Measurements from ENCODE around the gene B3GALNT1. TPM values are rescaled to one million over a fixed set of nuclear protein-coding genes. Genes with fewer than 3 reads are reported as not detected.

B3GALNT1 gene
- total RNA-seq, 1 donor from 2014 or later, result 56.1 TPM

DNA sequence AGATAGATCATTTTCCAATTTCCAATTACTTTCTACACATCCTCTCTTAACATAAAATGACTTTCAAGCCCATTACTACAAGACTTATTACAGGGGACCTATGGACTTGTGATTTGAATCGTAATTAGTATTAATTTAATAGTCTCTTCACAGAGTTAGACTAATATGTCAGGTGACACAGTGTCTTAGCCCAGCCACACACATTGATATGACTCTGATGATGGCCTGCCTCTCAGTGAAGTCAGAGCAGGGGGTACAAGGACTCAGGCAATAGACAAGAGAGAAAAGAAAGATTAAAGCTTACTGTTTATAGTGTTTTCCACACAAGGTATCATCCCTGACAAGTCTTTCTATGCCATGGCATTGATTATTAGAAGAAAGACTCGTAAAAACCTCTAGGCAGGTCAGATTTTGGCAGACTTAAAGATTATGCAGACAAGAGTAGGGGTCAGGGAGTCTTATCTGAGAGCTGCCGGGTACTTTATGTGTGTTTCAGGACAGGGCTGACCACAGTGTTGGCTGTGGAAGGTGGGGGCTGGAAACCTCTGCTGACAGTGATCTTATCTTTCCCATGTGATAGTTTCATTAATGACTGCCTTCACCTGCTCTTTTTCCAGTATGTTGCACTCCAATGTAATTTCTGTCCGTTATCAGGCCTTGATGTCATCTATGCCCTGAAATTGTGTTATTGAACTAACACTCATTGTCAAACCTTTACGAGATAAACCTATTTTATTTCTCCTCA lies 50.1 kb downstream of the B3GALNT1 start:
- intact Hi-C loops (cut with micrococcal nuclease), result no loop called here
- no peaks in the 10 kb centered on the region for H3K27me3 ChIP-seq (ENCODE audit: low read depth)
- no peak for DNase-seq

DNA sequence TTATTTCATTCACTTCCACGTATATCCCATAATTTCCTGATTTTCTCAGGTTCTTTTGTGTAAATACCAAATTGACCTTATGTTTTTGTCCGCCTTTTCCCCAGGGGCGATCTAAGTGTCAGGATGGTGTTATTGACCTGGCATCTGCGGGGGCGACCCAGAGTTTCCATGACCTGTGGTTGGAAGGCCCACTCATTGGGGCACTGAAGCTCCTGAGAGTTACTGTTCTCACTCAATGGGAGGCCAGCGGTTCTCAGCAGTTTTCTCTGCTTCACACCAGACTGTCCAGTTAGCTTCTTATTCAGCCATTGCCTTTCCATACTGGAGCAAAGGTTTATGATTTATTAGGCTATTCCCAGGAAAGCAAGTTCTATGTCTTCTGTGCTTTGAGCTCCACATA lies 53.3 kb downstream of the B3GALNT1 start:
- H3K9me3 ChIP-seq (replicated peaks), result no peaks in the 10 kb centered on the region
- no peak for DNase-seq
- no peak overlapping the region for H3K27ac ChIP-seq (replicated peaks)
- H3K27me3 ChIP-seq (ENCODE audit: low read depth), result no peaks in the 10 kb centered on the region
- no peaks in the 10 kb centered on the region for H3K4me1 ChIP-seq
- intact Hi-C loops (cut with micrococcal nuclease), result no loop called here
- H3K4me3 ChIP-seq, result no peak overlapping the region
- no peaks in the 10 kb centered on the region for H3K36me3 ChIP-seq
- TF ChIP-seq, protein P1, sequence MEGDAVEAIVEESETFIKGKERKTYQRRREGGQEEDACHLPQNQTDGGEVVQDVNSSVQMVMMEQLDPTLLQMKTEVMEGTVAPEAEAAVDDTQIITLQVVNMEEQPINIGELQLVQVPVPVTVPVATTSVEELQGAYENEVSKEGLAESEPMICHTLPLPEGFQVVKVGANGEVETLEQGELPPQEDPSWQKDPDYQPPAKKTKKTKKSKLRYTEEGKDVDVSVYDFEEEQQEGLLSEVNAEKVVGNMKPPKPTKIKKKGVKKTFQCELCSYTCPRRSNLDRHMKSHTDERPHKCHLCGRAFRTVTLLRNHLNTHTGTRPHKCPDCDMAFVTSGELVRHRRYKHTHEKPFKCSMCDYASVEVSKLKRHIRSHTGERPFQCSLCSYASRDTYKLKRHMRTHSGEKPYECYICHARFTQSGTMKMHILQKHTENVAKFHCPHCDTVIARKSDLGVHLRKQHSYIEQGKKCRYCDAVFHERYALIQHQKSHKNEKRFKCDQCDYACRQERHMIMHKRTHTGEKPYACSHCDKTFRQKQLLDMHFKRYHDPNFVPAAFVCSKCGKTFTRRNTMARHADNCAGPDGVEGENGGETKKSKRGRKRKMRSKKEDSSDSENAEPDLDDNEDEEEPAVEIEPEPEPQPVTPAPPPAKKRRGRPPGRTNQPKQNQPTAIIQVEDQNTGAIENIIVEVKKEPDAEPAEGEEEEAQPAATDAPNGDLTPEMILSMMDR (IDR thresholded peaks at IDR 0.05; ENCODE audit: borderline replicate concordance), result no peak

More for the DNA sequence above, 50.1 kb downstream of the B3GALNT1 start:
- Histone ChIP-seq H3K36me3 (no peaks in the 10 kb centered on the region), H3K4me1 (no peaks in the 10 kb centered on the region), H3K27ac (replicated peaks) (no peak overlapping the region), H3K9me3 (replicated peaks) (no peaks in the 10 kb centered on the region), H3K4me3 (no peak overlapping the region)
- TF ChIP-seq, protein P1 (IDR thresholded peaks at IDR 0.05; ENCODE audit: borderline replicate concordance), result no peak

DNA sequence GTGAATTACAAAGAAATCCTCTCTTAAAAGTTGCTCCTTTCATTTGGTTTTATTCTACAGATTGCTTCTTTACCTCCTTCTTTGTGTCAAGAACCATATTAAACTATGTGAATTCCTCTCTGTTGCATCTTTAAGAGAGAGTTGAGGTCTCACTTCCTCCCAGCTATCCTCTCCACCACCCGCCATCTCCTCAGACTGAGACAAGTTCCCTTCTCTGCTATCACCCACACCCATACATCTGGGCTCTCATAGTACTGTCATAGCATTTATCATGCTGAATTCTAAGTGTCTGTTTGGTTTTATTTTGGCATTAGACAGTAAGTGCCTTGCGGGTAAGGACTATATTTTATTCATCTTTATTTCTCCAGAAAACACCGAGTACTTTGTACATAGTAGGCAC lies 54.2 kb downstream of the B3GALNT1 start:
- TF ChIP-seq, protein P1 (IDR thresholded peaks at IDR 0.05; ENCODE audit: borderline replicate concordance), result no peak
- DNase-seq, result no peak
- Histone ChIP-seq H3K9me3 (replicated peaks) (no peaks in the 10 kb centered on the region), H3K27me3 (ENCODE audit: low read depth) (no peaks in the 10 kb centered on the region), H3K4me1 (no peaks in the 10 kb centered on the region), H3K27ac (replicated peaks) (no peak overlapping the region), H3K4me3 (no peak overlapping the region), H3K36me3 (no peaks in the 10 kb centered on the region)
- intact Hi-C loops (cut with micrococcal nuclease), result no loop called here

DNA sequence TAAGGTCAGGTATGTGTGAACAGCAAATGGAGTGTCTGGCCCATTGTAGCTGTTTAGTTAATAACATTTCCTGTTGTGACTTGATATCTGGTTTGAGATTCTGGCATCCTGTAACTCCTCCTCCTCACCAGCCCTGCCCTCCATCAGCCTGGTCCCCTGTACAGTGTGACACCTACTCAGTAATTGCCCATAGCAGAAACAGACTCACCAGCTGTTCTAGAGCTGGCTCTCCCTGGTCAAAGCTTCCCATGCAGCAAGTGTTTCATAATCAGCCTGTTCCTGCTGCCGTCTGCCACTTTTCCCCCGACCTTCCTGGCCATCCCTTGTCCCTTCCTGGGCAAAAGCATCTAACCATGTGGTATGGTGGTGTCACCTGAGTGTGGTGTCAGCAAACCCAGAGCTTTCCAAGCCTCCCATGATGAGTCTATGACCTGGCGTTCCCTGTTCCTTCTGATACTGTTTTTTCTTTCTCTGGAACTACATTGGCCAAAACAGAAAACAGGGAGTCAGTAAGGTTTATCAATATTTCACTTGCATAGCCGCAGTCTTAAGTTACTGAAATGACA lies 55.4 kb downstream of the B3GALNT1 start:
- Histone ChIP-seq H3K27me3 (ENCODE audit: low read depth) (no peaks in the 10 kb centered on the region), H3K27ac (replicated peaks) (no peak overlapping the region), H3K36me3 (no peaks in the 10 kb centered on the region), H3K4me3 (no peak overlapping the region), H3K4me1 (no peaks in the 10 kb centered on the region), H3K9me3 (replicated peaks) (no peaks in the 10 kb centered on the region)
- intact Hi-C loops (cut with micrococcal nuclease), result no loop called here
- TF ChIP-seq, protein P1 (IDR thresholded peaks at IDR 0.05; ENCODE audit: borderline replicate concordance), result no peak
- DNase-seq, result no peak

DNA sequence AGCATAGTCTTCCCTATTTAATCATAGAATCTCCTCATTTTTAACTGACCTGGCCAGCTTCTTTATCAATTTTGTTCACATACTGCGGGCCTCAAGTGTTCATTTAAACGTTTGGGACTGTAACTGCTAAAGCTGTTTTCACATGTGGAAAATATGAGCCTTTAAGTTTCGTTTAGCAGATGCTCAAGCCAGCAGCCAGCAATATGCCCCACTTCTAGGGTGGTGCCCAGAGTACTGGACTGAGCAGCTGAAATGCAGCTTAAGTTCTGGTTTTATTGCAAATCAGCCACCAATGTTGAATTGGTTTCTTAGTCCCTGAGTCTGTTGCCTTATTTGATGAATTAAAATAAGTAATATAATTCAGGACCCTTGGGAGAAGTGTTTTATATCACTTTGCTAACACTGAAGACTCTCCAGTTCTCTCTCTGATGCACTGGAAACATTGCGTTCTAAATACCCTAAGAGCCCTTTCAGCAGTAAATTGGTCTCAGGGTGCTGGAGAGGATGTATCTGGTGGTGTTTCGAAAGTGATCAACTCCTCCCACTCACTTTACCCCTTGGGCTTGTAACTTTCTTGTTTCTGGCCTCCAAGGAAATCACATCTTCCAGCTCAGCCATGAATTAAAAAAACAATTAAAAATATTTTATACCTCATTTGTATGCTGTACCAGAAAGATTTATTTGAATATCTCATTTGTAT lies 61.7 kb downstream of the B3GALNT1 start:
- intact Hi-C loops (cut with micrococcal nuclease), result no loop called here
- Histone ChIP-seq H3K9me3 (replicated peaks) (no peaks in the 10 kb centered on the region), H3K27ac (replicated peaks) (no peak overlapping the region), H3K4me1 (peaks cover 7% of the 10 kb centered on the region), H3K27me3 (ENCODE audit: low read depth) (no peaks in the 10 kb centered on the region), H3K36me3 (no peaks in the 10 kb centered on the region), H3K4me3 (no peak overlapping the region)
- TF ChIP-seq, protein P1 (IDR thresholded peaks at IDR 0.05; ENCODE audit: borderline replicate concordance), result no peak
- no peak for DNase-seq
